ENCODE results near the gene ZNFX1.
"Not testable (repeated sequence)": the region's sequence is repeated elsewhere in the genome, so short reads cannot be mapped to it uniquely, and the experiment has no call there.

The ZNFX1 gene

DNA sequence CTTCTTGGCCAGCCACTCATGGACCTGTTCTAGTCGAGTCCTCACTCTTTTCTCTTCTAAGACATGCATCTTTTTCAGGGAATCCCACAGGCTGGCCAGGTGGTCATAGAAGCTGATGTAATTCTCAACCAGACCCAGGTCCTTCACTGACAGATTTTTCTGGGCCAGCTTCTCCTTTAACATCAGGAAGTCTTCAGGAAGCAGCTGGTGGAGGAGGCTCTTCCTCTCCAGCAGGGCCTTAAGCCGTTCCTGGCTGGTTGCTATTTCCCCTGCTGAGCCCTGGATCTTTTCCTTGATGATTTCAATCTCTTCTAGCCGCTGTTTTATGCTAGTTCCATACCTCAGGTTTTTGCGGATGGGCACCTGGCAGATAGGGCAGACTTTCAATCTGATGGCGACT lies 30.1 kb downstream of the ZNFX1 start:
- DNase-seq, result no peak

DNA sequence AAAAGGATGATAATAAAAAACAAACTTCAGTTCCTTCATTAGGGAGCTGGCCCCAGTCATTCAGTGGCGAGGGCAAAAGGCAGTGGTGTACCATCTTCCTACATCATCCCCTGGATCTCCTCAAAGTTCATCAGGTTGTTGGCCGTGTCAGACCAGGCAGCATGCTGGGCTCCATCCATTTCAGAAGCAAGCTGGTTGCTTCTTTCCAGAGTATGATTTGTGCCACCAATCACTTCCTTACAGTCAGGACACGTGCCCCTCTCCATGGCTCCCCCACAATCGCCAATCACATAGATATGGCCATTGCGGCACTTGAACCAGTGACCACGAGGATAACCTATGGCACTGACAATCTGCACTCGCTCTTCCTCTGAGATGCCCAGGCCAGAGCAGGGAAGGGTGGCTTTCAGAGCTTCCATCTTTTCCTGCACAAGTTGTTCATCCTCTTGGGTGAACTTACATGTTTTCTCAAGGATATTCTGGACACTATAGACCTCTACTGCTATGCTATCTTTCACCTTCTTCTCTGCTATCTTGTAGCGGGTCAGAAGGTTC lies 30.6 kb downstream of the ZNFX1 start:
- DNase-seq, result no peak

DNA sequence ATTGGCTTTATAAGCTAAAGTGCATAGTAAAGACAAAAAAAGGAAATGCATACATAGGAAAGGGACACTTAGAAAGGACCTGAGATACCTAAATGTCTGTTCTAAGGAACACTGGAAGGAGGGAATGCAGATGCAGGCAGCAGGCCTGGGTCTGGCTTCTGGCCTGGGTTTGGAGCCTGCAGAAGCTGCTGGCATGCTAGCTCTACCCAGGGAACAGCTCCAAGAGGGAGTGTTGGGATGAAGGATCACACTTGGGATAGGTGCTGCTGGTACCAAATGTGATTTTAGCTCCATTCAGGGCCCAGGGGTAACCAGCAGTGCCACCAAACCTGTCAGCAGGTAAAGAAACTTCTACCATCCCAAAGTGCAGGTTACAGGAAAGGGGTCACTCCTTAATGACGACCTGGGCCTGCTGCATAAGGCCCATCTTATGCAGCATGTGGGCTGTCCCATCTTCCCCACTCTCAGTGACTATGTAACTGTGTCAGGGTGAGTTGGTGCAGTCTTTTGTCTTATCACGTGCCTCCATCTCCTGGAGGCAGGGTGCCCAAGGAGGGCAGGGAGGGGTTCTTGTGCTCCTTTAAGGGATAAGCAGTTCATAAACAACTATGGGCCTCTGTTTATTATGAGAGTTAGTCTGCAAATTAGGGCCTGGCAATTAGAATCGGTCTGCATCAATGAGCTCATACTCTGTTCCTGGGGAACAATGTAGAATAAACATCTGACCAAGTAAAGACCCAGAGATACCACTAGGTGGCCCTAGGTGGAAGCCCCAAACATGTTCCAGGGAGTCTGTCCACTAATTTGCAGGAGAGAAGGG lies 31.7 kb downstream of the ZNFX1 start:
- peak; percentile 15 to 50 for DNase-seq

DNA sequence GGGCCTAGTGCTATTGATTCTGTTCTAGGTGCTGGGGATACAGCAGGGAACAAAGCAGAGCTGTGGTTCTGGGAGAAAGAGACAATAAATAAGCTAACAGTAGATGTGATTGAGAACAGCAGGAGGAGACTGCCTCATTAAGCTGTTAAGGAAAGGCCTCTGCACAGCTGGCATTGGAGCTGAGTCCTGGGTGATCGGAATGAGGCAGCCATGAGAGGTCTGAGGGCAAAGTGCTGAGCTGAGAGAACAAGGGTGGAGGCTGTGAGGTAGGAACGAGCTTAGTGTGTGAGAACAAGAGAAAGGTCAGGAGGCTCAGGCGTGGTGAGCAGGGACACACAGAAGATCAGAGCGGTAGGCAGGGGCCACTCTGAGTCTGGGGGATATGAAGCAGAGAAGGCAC lies 40.3 kb downstream of the ZNFX1 start:
- no peak for DNase-seq

DNA sequence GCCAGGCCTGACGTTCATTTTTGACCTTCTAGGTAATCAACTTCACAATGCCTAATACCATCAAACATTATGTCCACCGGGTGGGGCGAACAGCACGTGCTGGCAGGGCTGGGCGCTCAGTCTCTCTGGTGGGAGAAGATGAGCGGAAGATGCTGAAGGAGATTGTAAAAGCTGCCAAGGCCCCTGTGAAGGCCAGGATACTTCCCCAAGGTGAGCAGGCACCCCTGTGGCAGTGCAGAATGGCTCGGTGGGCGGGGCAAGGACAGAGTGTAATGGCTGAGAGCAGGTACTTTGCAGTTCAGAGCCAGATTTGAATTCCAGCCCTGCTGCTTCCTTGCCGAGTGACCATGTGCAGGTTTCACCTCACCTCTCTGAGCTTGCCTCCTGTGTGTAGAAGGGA lies 41.6 kb downstream of the ZNFX1 start:
- no peak for DNase-seq

DNA sequence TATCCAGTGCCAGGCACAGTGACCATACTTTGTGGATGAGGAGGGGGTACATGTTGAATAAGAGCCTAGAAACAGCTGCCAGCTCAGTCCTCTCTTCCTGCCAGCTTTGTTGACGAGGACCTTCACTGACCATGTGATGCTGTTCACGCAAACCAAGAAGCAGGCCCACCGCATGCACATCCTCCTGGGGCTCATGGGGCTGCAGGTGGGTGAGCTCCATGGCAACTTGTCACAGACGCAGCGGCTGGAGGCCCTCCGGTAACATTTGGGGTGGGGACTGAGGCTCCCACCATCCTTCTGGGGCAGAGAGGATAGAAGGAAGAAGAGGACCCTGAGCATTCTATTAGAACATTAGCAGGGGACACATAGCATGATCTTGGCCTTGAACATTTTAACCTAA lies 43.0 kb downstream of the ZNFX1 start:
- DNase-seq, result no peak

DNA sequence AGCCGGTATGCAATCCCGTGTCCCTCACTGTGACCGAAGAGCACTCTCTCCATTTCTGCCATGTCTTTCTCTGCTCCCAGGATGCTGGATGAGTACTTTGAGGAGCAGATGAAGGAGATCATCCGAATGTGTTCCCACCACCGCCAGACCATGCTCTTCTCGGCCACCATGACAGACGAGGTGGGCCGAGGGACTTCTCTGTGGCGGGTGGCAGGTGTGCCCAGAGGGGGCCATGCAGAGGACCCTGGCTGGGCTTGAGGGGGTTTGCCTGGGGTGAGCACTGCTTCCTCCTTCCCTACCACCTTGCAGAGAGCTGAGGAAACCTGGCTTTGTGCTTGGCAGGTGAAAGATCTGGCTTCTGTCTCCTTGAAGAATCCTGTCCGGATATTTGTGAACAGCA lies 44.6 kb downstream of the ZNFX1 start:
- DNase-seq, result no peak

DNA sequence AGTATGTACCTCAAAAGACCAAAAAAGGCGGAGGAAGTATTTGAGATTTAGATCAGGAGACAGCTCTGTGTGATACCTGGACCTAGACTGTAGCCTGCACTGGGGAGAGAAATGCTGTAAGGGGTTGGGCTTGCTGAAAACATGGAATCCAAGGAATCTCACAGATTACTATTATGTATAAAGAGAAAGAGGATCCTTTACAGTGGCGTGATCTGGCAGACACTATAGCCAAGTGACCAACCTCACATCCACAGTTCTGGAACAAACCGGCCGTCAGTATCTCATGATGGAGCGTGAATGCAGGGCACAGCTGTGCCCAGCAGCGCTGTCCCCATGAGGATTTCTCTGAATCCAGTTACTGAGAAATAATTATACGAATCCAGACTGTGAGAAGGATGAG lies 46.4 kb downstream of the ZNFX1 start:
- no peak for DNase-seq

DNA sequence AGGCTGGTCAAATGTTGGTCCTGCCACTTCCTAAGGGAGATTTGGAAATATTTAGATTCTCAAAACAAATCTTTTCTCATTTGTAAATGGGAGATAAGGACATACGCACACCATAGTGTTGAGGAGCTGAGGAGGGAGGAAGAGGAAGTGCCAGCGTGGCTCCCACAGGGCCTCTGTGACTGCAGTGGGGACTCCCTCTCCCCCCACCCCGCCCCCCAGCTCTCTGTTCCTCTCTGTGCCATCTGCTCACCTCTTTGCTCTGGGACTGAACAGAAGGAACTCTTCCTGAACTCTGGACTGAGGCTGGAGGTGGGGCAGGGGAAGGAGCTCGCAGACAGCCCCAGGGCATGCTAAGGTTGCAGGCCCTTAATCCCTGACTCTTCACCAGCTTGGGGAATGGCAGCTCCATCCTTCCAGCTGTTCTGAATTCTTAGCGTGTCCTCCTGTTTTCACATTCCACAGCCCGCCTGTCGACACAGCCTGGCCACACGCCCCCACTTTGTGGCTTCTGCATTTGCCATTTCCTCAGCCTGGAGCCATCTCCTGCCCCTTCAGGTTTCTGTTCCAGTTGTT lies 47.2 kb downstream of the ZNFX1 start:
- DNase-seq, result peak in 1 of 2 donors; percentile 31

DNA sequence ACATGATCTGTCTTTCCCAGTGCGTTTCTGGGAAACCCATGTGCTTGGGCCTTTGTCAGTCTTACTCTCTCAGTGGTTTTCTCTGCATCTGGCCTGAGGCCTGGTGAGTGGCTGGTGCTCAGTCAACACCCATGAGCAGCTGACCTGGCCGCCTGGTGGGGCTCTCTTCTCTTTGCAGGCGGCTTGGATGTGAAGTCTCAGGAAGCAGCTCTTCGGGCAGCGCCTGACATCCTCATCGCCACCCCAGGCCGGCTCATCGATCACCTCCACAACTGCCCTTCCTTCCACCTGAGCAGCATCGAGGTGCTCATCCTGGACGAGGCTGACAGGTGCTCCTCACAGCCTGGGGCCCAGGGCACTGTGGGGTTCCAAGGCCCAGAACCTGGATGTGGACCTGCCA lies 47.8 kb downstream of the ZNFX1 start:
- no peak for DNase-seq

DNA sequence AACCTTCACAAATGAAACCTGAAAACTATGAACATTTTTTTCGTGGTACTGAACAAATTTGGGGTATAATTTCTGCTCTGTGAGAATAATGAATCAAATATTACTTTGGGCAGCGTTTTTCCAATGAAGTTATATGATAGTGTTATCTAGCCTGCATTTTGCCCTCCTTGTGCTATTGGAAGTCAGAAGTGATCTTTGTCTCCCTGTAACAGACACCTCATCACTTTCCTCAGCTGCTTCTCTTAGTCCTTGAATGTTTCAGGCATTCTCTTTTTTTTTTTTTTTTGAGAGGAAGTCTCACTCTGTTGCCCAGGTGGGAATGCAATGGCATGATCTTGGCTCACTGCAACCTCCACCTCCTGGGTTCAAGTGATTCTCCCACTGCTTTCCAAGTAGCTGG lies 48.5 kb downstream of the ZNFX1 start:
- DNase-seq, result no peak

DNA sequence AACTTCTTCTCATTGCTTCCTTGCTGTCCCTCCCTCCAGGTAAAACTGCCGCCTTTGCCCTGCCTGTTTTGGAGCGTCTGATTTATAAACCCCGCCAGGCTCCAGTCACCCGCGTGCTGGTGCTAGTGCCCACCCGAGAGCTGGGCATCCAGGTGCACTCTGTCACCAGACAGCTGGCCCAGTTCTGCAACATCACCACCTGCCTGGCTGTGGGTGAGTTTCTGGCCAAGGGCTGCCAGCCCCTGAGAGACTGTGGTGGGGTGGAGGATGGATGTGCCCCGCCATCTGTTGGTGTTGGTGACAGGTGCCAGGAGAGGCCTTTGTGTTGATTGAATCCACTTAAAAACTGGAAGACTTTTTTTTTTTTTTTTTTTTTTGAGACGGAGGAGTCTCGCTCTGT lies 49.2 kb downstream of the ZNFX1 start:
- no peak for DNase-seq

DNA sequence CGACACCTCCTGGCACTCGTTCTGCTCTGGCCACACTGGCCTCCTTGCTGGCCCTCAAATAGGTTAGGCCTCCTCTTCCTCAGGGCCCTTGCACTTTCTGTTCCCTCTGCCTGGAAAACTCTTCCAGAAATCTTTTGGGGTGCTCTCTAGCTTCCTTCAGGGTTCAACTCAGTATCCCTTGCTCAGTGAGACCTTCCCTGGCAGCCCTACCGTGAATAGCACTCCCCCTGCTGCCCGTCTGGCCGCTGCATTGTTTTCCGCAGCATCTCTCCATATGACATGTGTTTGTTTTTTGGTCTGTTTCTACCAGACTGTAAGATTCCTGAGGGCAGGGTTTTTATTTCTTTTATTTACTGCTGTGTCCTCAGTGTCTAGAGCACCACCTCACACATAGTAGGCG lies 52.0 kb downstream of the ZNFX1 start:
- no peak for DNase-seq

DNA sequence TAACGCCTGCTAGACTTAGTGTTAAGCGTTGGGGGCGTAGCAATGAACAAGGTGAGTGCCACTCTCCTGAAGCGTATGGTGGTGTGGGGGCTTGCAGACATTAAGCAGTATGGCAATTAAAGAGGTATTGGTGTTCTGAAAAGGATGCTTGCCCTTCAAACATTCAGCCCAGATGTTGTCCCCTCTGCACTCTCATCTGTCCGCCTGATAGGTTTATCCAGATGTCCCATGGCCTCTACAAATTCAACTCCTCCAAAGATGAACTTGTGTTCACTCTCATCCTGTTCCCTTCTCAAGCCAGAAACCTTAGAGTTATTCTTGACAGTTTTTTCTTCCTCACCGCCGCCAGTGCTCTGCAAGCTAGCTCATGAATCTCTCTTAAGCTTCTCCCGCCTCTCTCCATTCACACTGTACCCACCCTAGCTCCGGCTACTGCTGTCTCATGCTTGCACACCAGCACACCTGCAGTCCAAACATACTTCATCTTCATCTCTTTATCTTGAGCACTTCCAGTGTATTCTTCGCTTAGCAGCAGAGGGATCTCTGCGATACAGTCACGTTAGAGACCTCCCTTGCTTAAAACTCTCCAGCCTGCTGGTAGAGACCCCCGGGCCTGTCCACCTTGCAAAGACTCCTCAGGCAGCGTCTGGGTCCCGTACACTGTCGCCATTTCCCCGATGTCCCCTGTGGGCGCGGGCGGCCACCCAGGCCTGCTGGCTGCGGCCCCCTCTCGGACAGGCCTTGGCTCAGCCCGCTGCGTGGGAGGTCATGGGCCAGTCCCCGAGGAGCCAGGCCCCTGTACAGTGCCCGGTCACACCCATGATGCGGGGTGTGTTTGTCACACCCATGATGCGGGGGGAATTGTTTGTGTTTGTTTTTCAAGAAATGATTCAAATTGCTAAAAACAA lies 57.7 kb downstream of the ZNFX1 start:
- DNase-seq, result no peak

DNA sequence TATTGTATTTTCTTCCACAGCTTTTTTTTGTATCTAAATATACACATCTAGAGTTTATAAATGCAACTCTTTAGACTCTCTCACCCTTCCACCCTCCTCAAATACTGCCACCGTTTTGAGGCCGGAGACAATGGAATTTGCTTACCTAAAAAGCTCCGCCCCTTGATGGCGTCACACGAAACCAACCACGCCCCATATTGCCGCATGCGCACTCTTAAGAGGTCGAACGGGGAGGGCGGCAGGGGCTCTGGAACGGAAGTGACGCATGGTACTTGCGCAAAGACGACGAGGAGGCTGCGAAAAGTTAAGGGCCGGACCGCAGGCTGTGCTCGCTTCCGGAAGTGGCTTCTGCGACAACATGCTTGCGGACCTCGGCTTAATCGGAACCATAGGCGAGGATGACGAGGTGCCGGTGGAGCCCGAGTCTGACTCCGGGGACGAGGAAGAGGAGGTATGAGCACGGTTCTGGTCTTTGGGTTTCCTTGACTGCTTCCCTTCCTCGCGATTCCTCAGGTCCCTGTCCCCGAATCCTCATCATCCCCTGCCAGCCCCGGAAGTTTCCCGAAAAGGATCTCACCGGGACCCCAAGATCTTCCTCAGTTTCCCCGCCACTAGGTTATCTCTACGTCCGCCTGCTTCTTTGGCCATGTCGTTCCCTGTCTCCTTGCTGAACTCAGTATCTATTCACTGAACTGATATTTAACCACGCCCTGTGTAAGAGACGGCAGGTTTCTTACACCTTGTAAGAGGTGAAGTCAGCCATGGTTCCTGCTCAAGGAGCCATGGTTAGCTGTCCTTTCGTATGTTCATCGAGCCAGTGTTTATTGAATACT lies 58.5 kb downstream of the ZNFX1 start, which contains the start of gene DDX27:
DDX27 (plus strand) TSS at position 326 of the 833 bp plus-strand sequence; CDS start at position 359, 33 bp downstream.
- peak; percentile 98 for DNase-seq

DNA sequence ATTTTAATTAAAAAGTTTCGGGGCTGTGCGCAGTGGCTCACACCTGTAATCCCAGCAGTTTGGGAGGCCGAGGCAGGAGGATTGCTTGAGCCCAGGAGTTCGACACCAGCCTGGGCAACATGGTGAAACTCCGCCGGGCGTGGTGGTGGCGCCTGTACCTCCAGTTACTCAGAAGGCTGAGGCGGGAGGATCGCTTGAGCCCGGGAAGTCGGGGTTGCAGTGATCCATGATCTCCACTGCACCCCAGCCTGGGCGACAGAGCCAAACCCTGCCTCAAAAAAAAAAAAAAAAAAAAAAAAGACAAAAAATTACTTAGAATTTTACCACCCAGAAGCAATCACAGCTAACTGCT lies 59.1 kb downstream of the ZNFX1 start:
- DNase-seq, result not testable (repeated sequence)

DNA sequence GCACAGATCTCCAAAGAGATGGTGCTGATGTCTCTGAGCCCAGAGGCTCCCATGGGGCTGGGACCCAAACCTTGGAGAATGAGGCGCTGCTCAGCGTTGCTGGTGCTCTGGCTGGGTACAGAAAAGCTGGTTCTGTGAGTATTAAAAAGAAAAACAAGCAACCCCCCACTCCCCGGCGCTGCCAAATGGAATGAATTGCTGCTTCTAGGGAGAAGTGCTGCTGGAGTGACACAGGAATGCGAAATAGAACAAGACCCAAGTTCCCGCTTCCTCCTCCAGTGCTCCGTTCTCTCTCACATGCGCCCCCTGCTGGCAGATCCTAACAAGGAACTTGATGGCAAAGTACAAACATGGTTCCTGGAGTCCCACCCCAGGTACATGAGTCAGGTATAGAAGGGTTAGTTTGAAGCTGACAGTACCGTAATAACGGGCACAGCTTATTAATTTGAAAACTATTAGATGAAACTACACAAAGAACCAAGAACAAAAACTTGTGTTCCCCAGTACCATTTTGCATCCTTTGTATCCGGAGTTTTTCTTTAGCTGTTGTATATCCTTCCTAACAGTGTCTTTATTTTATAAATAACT lies 60.8 kb downstream of the ZNFX1 start:
- peak; percentile 87 to 92 for DNase-seq

DNA sequence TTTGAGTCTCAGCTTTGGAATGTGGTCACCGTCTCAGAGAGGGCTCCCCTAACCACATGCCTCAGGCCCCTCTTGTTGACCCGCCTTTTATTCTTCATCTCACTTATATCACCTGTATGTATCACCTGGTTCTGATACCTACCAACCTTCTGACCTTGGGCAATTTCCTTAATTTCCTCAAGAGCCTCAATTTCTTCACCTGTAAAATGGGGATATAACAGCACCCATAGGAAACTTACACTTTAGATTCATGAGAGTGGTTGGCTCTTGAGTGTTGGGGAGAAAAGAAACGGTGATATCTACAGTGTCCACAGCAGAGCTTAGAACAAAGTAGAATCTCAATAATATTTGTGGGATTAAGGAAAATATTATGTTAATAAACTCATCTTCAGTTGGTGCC lies 62.6 kb downstream of the ZNFX1 start:
- no peak for DNase-seq

DNA sequence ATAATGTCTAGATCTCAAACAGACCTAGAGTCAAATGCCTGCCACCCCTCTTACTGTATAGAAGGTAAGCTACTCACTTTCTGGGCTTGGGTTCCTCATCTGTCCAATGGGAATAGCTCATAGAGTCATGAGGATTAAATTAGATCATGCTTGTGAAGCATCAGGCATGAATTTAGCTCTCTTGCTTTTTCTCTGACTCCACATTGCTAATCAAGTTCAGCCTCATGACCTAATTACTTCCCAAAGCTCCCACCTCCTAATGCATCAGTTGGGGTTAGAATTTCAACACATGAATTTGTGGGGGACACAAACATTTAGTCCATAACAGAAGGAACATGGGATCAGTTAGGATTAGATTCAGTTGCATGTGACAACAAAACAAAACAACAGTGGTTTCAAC lies 63.3 kb downstream of the ZNFX1 start:
- DNase-seq, result no peak

DNA sequence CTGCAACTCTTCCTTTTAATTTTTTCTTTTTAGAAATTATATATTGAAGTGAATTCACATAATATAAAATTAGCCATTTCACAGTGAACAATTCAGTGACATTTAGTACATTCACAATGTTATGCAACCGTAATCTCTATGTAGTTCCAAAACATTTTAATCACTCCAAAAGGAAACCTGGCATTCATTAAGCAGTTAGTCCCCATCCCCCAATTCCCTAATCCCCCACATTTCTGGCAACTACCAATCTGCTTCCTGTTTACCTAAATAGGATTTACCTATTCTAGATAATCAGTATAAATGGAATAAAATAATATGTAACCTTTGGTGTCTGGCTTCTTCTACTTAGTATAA lies 67.1 kb downstream of the ZNFX1 start:
- DNase-seq, result no peak

DNA sequence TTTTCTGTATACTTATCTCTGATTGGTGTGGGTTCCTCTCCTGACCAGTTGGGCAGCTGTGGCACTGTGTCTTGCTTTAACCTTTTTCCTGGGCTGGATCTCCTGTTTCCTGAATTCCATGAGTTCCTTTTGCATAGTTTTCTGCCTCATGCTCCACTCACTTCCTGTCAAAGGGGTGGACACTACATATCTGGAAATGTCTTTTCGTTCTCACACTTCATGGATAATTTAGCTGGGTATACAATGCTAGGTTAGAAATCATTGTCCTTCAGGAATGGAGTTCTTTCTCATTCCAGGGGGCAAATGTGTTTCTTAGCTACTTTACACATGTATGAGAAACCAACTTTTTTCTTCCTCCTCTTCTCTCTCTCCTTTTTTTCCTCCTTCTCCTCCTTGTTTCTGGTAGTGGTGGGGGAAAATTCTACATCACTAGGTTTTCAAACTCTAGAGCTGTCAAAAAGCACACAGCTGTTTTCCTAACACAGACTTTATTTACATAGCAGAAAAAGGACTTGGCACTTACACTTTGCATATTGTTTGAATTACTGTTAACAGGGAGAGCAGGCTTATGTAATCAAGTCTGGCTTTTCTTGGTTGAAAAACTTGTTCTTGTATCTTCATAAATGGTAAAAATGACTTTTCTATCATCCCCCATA lies 67.6 kb downstream of the ZNFX1 start:
- DNase-seq, result no peak

DNA sequence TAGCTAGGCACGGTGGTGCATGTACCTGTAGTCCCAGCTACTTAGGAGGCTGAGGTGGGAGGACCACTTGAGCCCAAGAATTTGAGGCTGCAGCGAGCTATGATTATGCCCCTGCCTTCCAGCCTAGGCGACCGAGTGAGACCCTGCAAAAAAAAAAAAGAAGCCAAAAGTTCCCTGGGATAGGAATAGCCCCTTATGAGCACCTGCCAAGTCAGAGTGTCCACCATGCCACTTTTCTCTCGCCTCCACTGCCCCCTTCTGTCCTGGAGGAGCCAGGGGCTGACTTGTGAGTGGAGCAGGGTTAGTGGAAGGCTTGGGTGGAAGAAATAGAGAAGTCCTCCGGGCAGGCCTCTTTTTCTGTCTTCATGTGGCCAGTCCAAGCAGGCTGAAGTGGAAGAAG lies 70.8 kb downstream of the ZNFX1 start:
- no peak for DNase-seq
